ENCODE results near the gene HDAC8.

HDAC8 gene

GRCh38 chrX:72313707-72314641, 258.7 kb downstream of the HDAC8 start:
- no peak for DNase-seq

- no peak for DNase-seq
These were observed 260.2 kb downstream of the HDAC8 start for GRCh38 chrX:72312311-72312940.

- DNase-seq, result no peak
These were observed 263.2 kb downstream of the HDAC8 start for GRCh38 chrX:72309297-72310071.

GRCh38 chrX:72308566-72309296, 263.9 kb downstream of the HDAC8 start:
- DNase-seq, result peak; percentile 3

GRCh38 chrX:72308209-72308565, 264.5 kb downstream of the HDAC8 start:
- no peak for DNase-seq

- no peak for DNase-seq
These were observed 265.0 kb downstream of the HDAC8 start for GRCh38 chrX:72307646-72308051.

- DNase-seq, result peak; percentile 50
These were observed 265.6 kb downstream of the HDAC8 start for GRCh38 chrX:72306851-72307645.

- DNase-seq, result no peak
These were observed 266.4 kb downstream of the HDAC8 start for GRCh38 chrX:72306085-72306801.

- DNase-seq, result no peak
These were observed 267.2 kb downstream of the HDAC8 start, which contains the start of gene CITED1 for GRCh38 chrX:72305286-72306084. CITED1 (minus strand) TSS chrX:72305914; CDS start chrX:72302869, 3,045 bp downstream.

- DNase-seq, result no peak
These were observed 267.8 kb downstream of the HDAC8 start for GRCh38 chrX:72304877-72305276.

- no peak for DNase-seq
These were observed 270.9 kb downstream of the HDAC8 start for GRCh38 chrX:72301781-72302180.

- no peak for DNase-seq
These were observed 272.6 kb downstream of the HDAC8 start for GRCh38 chrX:72299891-72300630.

GRCh38 chrX:72297953-72298730, 274.5 kb downstream of the HDAC8 start:
- no peak for DNase-seq

GRCh38 chrX:72296991-72297390, 275.7 kb downstream of the HDAC8 start:
- no peak for DNase-seq

GRCh38 chrX:72295745-72296144, 276.9 kb downstream of the HDAC8 start:
- no peak for DNase-seq

- no peak for DNase-seq
These were observed 278.1 kb downstream of the HDAC8 start for GRCh38 chrX:72294497-72294896.

- no peak for DNase-seq
These were observed 290.3 kb downstream of the HDAC8 start for GRCh38 chrX:72282302-72282701.

- peak; percentile 41 for DNase-seq
These were observed 292.3 kb downstream of the HDAC8 start for GRCh38 chrX:72280321-72280845.

All from kidney glomerular epithelial cell (primary cell).